K562 (cell line): Measurements from ENCODE around the gene ITPR1. TPM values are rescaled to one million over a fixed set of nuclear protein-coding genes. Genes with fewer than 3 reads are reported as not detected.

Experiments
- ATAC-seq: fragments of 200-7000 bp; cut with Tn5 transposase; 3 replicates; pipeline ENCODE4 v1.9.1; 2020; ENCODE audit warnings: moderate library complexity
- BruUV-seq: library from RNA; stranded (reverse); fragments of 400-500 nt; replicated peaks from 2 replicates; lab custom pipeline; 2021; lab: Mats Ljungman, UMichigan
- CTCF ChIA-PET: fragments of 300-600 bp; formaldehyde crosslinking; extraction: SDS; loops from one replicate; lab custom pipeline; 2021; ENCODE audit warnings: low intra/inter-chr PET ratio; lab: Yijun Ruan, JAX
- POLR2A ChIA-PET: fragments of 300-600, 350-650 bp; sonication (Branson Sonifier 250); formaldehyde crosslinking; extraction: SDS; loops from one replicate; lab custom pipeline; 2021; ENCODE audit warnings: antibody characterized with exemption, inconsistent platforms; lab: Yijun Ruan, JAX
- DNase-seq, 4 experiments: peaks; one replicate each; pipeline versions ENCODE4 v3.0.0 to v3.0.0-alpha.2; 2011 to 2018; ENCODE audit warnings: low spot score in 3 of 4, mixed read lengths in 3 of 4; ENCODE audit errors: extremely low read depth in 1 of 4
- FAIRE-seq: peaks from 2 replicates; lab custom pipeline; 2011; peaks lifted over from hg19 to GRCh38; lab: Jason Lieb, UNC
- H2AFZ ChIP-seq: 2 replicates; pipeline ENCODE4 v1.6.0; 2011; ENCODE audit warnings: low read depth, low read length, control low read depth, inconsistent platforms
- H3K27ac ChIP-seq: fragments of 200-600 bp; 3 replicates; pipeline ENCODE4 v1.8.0; 2011; ENCODE audit warnings: low read depth, mild to moderate bottlenecking, control low read depth, inconsistent platforms, low read length, moderate library complexity, mixed read lengths; ENCODE audit errors: extremely low read depth
- H3K27me3 ChIP-seq, 2 experiments: fragments of 300-600 bp in 1 of 2; 2 replicates in 1 of 2; 3 replicates in 1 of 2; pipeline versions ENCODE4 v1.6.0 to v1.8.0; 2011; ENCODE audit warnings: inconsistent platforms in 2 of 2, low read length in 2 of 2, mild to moderate bottlenecking in 1 of 2, mixed read lengths in 1 of 2, moderate library complexity in 1 of 2; ENCODE audit not compliant: control insufficient read depth in 2 of 2, insufficient read depth in 2 of 2
- H3K36me3 ChIP-seq: fragments of 300-600 bp; 3 replicates; pipeline ENCODE4 v1.8.0; 2011; ENCODE audit warnings: mild to moderate bottlenecking, low read length, inconsistent platforms; ENCODE audit not compliant: control insufficient read depth, insufficient read depth
- H3K4me1 ChIP-seq, 2 experiments: fragments of 200-600 bp in 1 of 2; replicated peaks in 1 of 2; 2 replicates in 1 of 2; 3 replicates in 1 of 2; pipeline versions ENCODE4 v1.5.1 to v1.8.0; 2011; ENCODE audit warnings: inconsistent platforms in 2 of 2, low read length in 2 of 2, mild to moderate bottlenecking in 1 of 2, mixed read lengths in 1 of 2, moderate library complexity in 1 of 2; ENCODE audit not compliant: control insufficient read depth in 2 of 2, insufficient read depth in 2 of 2
- H3K4me2 ChIP-seq: 2 replicates; pipeline ENCODE4 v1.6.1; 2011; ENCODE audit warnings: low read length, control low read depth, inconsistent platforms, mixed read lengths; ENCODE audit not compliant: insufficient read depth
- H3K4me3 ChIP-seq: fragments of 200-600 bp; sonication (generic), shearing (Covaris generic); 2 replicates; pipeline ENCODE4 v1.5.1; 2016; ENCODE audit warnings: control low read depth, inconsistent platforms
- H3K79me2 ChIP-seq: fragments of 200-600 bp; 3 replicates; pipeline ENCODE4 v1.8.0; 2011; ENCODE audit warnings: low read length, inconsistent platforms; ENCODE audit not compliant: control insufficient read depth, insufficient read depth
- H3K9ac ChIP-seq, 2 experiments: 2 replicates each; pipeline versions ENCODE4 v1.6.0 to v1.6.1; 2011; ENCODE audit warnings: low read depth in 2 of 2, low read length in 2 of 2, control low read depth in 1 of 2, inconsistent platforms in 1 of 2, mild to moderate bottlenecking in 1 of 2, mixed read lengths in 1 of 2; ENCODE audit not compliant: insufficient read depth in 1 of 2
- H3K9me1 ChIP-seq: one replicate; pipeline ENCODE4 v1.6.0; 2011; ENCODE audit warnings: inconsistent platforms, mild to moderate bottlenecking, low read length, moderate library complexity; ENCODE audit not compliant: control insufficient read depth, insufficient read depth
- H3K9me3 ChIP-seq: replicated peaks from 2 replicates; pipeline ENCODE4 v1.5.1; 2011; ENCODE audit warnings: low read depth, low read length, inconsistent platforms; ENCODE audit not compliant: control insufficient read depth, insufficient read depth
- H4K20me1 ChIP-seq: replicated peaks from 2 replicates; pipeline ENCODE4 v1.6.1; 2011; ENCODE audit warnings: low read length, inconsistent platforms, mixed read lengths; ENCODE audit not compliant: control insufficient read depth, insufficient read depth
- FOSL1 ChIP-seq: fragments of 200-800 bp; sonication (Bioruptor generic); conservative IDR thresholded peaks from 2 replicates; pipeline ENCODE4 v1.6.1; 2016; ENCODE audit warnings: missing genetic modification characterization, missing compliant biosample characterization
- GTF2A2 ChIP-seq: IDR thresholded peaks from 2 replicates; pipeline ENCODE4 v1.6.1; 2016; ENCODE audit warnings: mild to moderate bottlenecking, missing genetic modification characterization, missing compliant biosample characterization
- GTF2E2 ChIP-seq: fragments of 200-800 bp; sonication (Bioruptor generic); IDR thresholded peaks from 2 replicates; pipeline ENCODE4 v1.6.1; 2016; ENCODE audit warnings: missing genetic modification characterization, missing compliant biosample characterization
- POLR2H ChIP-seq: IDR thresholded peaks from 2 replicates; pipeline ENCODE4 v1.6.1; 2016; ENCODE audit warnings: missing genetic modification characterization, low read depth, mild to moderate bottlenecking, control low read depth, missing compliant biosample characterization, moderate library complexity
- SP1 ChIP-seq: sonication (generic); formaldehyde crosslinking; IDR thresholded peaks from 2 replicates; pipeline ENCODE4 v1.8.1; 2022; ENCODE audit warnings: mild to moderate bottlenecking, missing genetic modification reagents
- ZFP36 ChIP-seq: fragments of 150-350 bp; IDR thresholded peaks from 2 replicates; pipeline ENCODE4 v1.6.1; 2018; ENCODE audit warnings: low read length, low read depth; ENCODE audit not compliant: partially characterized antibody
- WGBS: fragments of 100-300 bp; shearing (Covaris generic); methylation state at CpG from one replicate; pipeline ENCODE4 v1.1.6; 2016; ENCODE audit warnings: low coverage, mixed read lengths; ENCODE audit not compliant: insufficient coverage; ENCODE audit errors: missing lambda C conversion rate; 5-methylcytosine and 5-hydroxymethylcytosine counted together
- in situ Hi-C: fragments of 300-500 bp; cut with MboI; formaldehyde crosslinking; loops from 4 replicates; pipeline ENCODE4 v1.15.0; 2018; ENCODE audit warnings: inconsistent platforms, mixed read lengths
- intact Hi-C: fragments of 100-400 bp; cut with micrococcal nuclease; formaldehyde crosslinking; loops from 2 replicates; pipeline ENCODE4 v1.14.2; 2022
- polyA plus RNA-seq, 8 experiments: library from polyadenylated mRNA; depleted of rRNA in 4 of 8; stranded (reverse) in 5 of 8; unstranded in 3 of 8; fragments of >200 nt; fragmentation: Nextera tagmentation in 2 of 8; fragmentation: Illumina TruSeq in 1 of 8; extraction: Ambion mirVana in 2 of 8; extraction: Trizol in 1 of 8; gene quantifications; 2 replicates each; pipeline versions ENCODE4 v1.2.1 to v1.2.3, GENCODE V29; 2011 to 2014; ENCODE audit warnings: inconsistent platforms in 1 of 8, missing spikeins in 1 of 8
- total RNA-seq, 7 experiments: library from RNA; depleted of rRNA in 6 of 7; stranded (reverse); fragments of >200 nt in 6 of 7; fragmentation: Illumina TruSeq in 2 of 7; extraction: Trizol in 2 of 7; gene quantifications; 2 replicates each; pipeline versions ENCODE4 v1.2.1 to v1.2.3, GENCODE V29; 2011 to 2021; ENCODE audit warnings: low replicate concordance in 1 of 7
- TF ChIP-seq, protein P1 (sequence below), 2 experiments: IDR thresholded peaks in 1 of 2; conservative IDR thresholded peaks in 1 of 2; 2 replicates each; pipeline ENCODE4 v1.6.1; 2016; ENCODE audit warnings: low read depth in 2 of 2, mild to moderate bottlenecking in 1 of 2, missing compliant biosample characterization in 1 of 2, missing genetic modification characterization in 1 of 2, moderate library complexity in 1 of 2

Gene ITPR1
- total and polyA plus RNA-seq, 9 of the 15 experiments (the other 6 are each of a cell fraction or from before 2014, with no cell fraction given) = 22.4 to 40.0 (median 27.4) TPM

DNA sequence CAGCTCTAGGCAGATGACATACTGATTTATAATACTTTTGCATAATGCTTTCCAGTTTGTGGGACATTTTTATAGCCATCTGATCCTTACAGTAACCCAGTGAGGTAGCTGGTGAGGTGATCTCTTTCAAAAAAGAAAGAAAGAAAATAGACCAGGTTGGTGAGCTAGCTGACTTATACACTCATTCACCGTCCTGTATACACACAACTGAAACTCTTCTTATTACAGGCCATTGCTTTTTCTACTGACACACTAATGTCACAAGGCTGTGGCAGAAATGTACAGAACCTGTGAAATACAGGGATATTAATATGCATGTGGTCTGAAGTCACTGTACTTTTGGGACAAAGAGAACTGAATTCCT, 335.9 kb downstream of the ITPR1 start:
- CTCF ChIA-PET = no interaction called here
- peaks cover 42 to 85% of the 10 kb centered on the region in 2 experiments for H3K4me1 ChIP-seq
- peaks cover 85% of the 10 kb centered on the region for H3K36me3 ChIP-seq
- TF ChIP-seq POLR2H (0 out of 2 replicates have a peak, but pooled peaks have one; percentile 25), GTF2A2 (0 out of 2 replicates have a peak, but pooled peaks have one; percentile 2), GTF2E2 (tag) (no peak), ZFP36 (no peak), SP1 (CRISPR knock-in tag) (0 out of 2 replicates have a peak, but pooled peaks have one; percentile 14), FOSL1 (peak; percentile 52)
- TF ChIP-seq, protein P1, sequence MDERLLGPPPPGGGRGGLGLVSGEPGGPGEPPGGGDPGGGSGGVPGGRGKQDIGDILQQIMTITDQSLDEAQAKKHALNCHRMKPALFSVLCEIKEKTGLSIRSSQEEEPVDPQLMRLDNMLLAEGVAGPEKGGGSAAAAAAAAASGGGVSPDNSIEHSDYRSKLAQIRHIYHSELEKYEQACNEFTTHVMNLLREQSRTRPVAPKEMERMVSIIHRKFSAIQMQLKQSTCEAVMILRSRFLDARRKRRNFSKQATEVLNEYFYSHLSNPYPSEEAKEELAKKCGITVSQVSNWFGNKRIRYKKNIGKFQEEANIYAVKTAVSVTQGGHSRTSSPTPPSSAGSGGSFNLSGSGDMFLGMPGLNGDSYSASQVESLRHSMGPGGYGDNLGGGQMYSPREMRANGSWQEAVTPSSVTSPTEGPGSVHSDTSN (CRISPR knock-in tag; IDR thresholded peaks at IDR 0.05; ENCODE audit: low read depth) = no peak
- TF ChIP-seq, protein P1 (tag; conservative IDR thresholded peaks at IDR 0.05; ENCODE audit: low read depth) = peak; percentile 10; the same call in 1 of the 2 replicates
- DNase-seq (no peak), ATAC-seq (no peak), FAIRE-seq (no peak)
- WGBS = 48% methylated on average over 1 of the region's 1 CpG
- H3K9me1 ChIP-seq = peaks cover 9% of the 10 kb centered on the region
- peak overlapping the region; percentile 14; the same call in 1 of the 3 replicates for H3K27ac ChIP-seq
- H2AFZ ChIP-seq = no peak overlapping the region
- 0 out of 4 replicates have a peak overlapping the region, but pooled peaks of 1 of the 2 experiments have one; percentile 11 for H3K9ac ChIP-seq
- no TSS peak for BruUV-seq
- H3K79me2 ChIP-seq = peaks cover 69% of the 10 kb centered on the region
- H3K4me3 ChIP-seq = no peak overlapping the region
- no peaks in the 10 kb centered on the region for H3K9me3 ChIP-seq
- in situ Hi-C loops (no loop called here), intact Hi-C loops (loop anchor here (5.0 kb wide), 2 partner anchors 107 to 228 kb away; no protein-coding TSS in a partner anchor)
- no peak overlapping the region for H3K4me2 ChIP-seq
- no peaks in the 10 kb centered on the region for H3K27me3 ChIP-seq
- no peaks in the 10 kb centered on the region for H4K20me1 ChIP-seq
- POLR2A ChIA-PET = interaction anchor here (0.6 to 5.8 kb wide), 13 partner anchors 10 to 234 kb away, joined by 3 to 61 read pairs (median 4); no protein-coding TSS in a partner anchor
